ENCODE results near the gene CDC42SE2. TPM values are rescaled to one million over a fixed set of nuclear protein-coding genes. Genes with fewer than 3 reads are reported as not detected.

The CDC42SE2 gene
- total and polyA plus RNA-seq, 2 experiments from 2014 or later = 24.2 to 36.2 TPM

- no peaks in the 10 kb centered on the region for H4K20me1 ChIP-seq (replicated peaks; ENCODE audit: insufficient read depth)
- H3K27ac ChIP-seq (ENCODE audit: low read depth) = no peak overlapping the region
- H3K36me3 ChIP-seq (ENCODE audit: insufficient read depth) = no peaks in the 10 kb centered on the region
- no peaks in the 10 kb centered on the region for H3K4me1 Mint-ChIP-seq
- ATAC-seq = no peak
- TF ChIP-seq JUNB (IDR thresholded peaks at IDR 0.05; ENCODE audit: unreplicated experiment) = no peak
- TF ChIP-seq CTCF (conservative IDR thresholded peaks at IDR 0.05; ENCODE audit: low read depth in 2 of 2) = no peak
- no peak for TF ChIP-seq ZNF114 (CRISPR knock-in tag; IDR thresholded peaks at IDR 0.05)
- no peak for TF ChIP-seq EZH2phosphoT487 (IDR thresholded peaks at IDR 0.05; ENCODE audit: unreplicated experiment)
- TF ChIP-seq REST (IDR thresholded peaks at IDR 0.05; ENCODE audit: unreplicated experiment) = no peak
- no peak for TF ChIP-seq NANOG (IDR thresholded peaks at IDR 0.05; ENCODE audit: borderline replicate concordance)
- no peak for TF ChIP-seq POLR2AphosphoS5 (IDR thresholded peaks at IDR 0.05; ENCODE audit: low read depth)
- H3K27me3 Mint-ChIP-seq (ENCODE audit: insufficient read depth, low read depth, poor library complexity) = peaks cover 2% of the 10 kb centered on the region
- no peaks in the 10 kb centered on the region for H3K36me3 Mint-ChIP-seq (ENCODE audit: low read depth)
- H3K9me3 Mint-ChIP-seq = no peaks in the 10 kb centered on the region
- H3K4me3 Mint-ChIP-seq = no peak overlapping the region
- no peak overlapping the region for H3K27ac Mint-ChIP-seq
- H3K4me3 ChIP-seq = no peak overlapping the region
- no peak overlapping the region for H2AFZ ChIP-seq
- H3K9me2 ChIP-seq (ENCODE audit: insufficient read depth) = no peaks in the 10 kb centered on the region
- H3F3A ChIP-seq (replicated peaks; ENCODE audit: low read depth) = no peaks in the 10 kb centered on the region
- H3K4me1 ChIP-seq (ENCODE audit: insufficient read depth) = no peaks in the 10 kb centered on the region
- H3K79me2 ChIP-seq (replicated peaks; ENCODE audit: insufficient read depth) = no peaks in the 10 kb centered on the region
- no peak for DNase-seq (ENCODE audit: low spot score)
- no peak overlapping the region for H3K4me2 ChIP-seq
- H3K27me3 ChIP-seq (ENCODE audit: insufficient read depth) = no peaks in the 10 kb centered on the region
These were observed 45.5 kb upstream of the CDC42SE2 start for GRCh38 chr5:131218392-131218791.

GRCh38 chr5:131220566-131220965 lies 43.3 kb upstream of the CDC42SE2 start:
- H3K4me3 Mint-ChIP-seq = no peak overlapping the region
- Histone ChIP-seq H4K20me1 (replicated peaks; ENCODE audit: insufficient read depth) (no peaks in the 10 kb centered on the region), H3K4me1 (ENCODE audit: insufficient read depth) (no peaks in the 10 kb centered on the region), H3K9me2 (ENCODE audit: insufficient read depth) (no peaks in the 10 kb centered on the region), H2AFZ (no peak overlapping the region), H3F3A (replicated peaks; ENCODE audit: low read depth) (no peaks in the 10 kb centered on the region), H3K36me3 (ENCODE audit: insufficient read depth) (no peaks in the 10 kb centered on the region), H3K79me2 (replicated peaks; ENCODE audit: insufficient read depth) (no peaks in the 10 kb centered on the region), H3K4me3 (no peak overlapping the region), H3K4me2 (no peak overlapping the region), H3K27ac (ENCODE audit: low read depth) (no peak overlapping the region), H3K27me3 (ENCODE audit: insufficient read depth) (no peaks in the 10 kb centered on the region)
- peaks cover 2% of the 10 kb centered on the region for H3K27me3 Mint-ChIP-seq (ENCODE audit: insufficient read depth, low read depth, poor library complexity)
- no peak for ATAC-seq
- H3K36me3 Mint-ChIP-seq (ENCODE audit: low read depth) = no peaks in the 10 kb centered on the region
- H3K27ac Mint-ChIP-seq = no peak overlapping the region
- DNase-seq (ENCODE audit: low spot score) = no peak
- H3K4me1 Mint-ChIP-seq = no peaks in the 10 kb centered on the region
- no peaks in the 10 kb centered on the region for H3K9me3 Mint-ChIP-seq
- TF ChIP-seq STAT1 (IDR thresholded peaks at IDR 0.05; ENCODE audit: unreplicated experiment) (no peak), NANOG (IDR thresholded peaks at IDR 0.05; ENCODE audit: borderline replicate concordance) (no peak), EZH2phosphoT487 (IDR thresholded peaks at IDR 0.05; ENCODE audit: unreplicated experiment) (no peak), ZNF114 (CRISPR knock-in tag; IDR thresholded peaks at IDR 0.05) (no peak), ZNF331 (CRISPR knock-in tag; IDR thresholded peaks at IDR 0.05; ENCODE audit: low read depth) (no peak), ETS1 (IDR thresholded peaks at IDR 0.05) (no peak), POLR2AphosphoS5 (IDR thresholded peaks at IDR 0.05; ENCODE audit: low read depth) (no peak), CTCF (conservative IDR thresholded peaks at IDR 0.05; ENCODE audit: low read depth in 2 of 2) (no peak)
